ENCODE results near the gene MAT2A. TPM values are rescaled to one million over a fixed set of nuclear protein-coding genes. Genes with fewer than 3 reads are reported as not detected.

The MAT2A gene
- total RNA-seq, 1 experiment from 2014 or later, result 57.6 TPM

DNA sequence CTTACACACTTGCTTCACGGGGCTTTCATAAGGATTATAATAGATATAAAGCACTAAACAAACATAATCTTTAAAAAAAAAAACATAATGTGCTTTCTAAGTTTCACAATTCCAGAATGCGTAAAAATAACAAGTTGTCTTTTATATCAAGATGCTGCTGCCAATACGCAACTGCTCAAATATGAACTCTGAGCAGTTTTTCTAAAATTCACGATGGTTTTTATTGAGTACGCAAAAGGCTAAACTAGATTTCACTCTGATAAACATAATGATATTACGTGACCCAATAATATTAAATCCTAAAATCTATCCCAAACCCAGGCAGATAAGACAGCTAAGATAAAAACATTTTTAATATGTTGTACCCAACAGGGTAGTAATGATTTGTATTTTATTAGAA lies 24.6 kb upstream of the MAT2A start:
- no peak overlapping the region for H3K4me3 ChIP-seq (ENCODE audit: insufficient read depth, low read depth, low read length)
- H3K27me3 ChIP-seq (ENCODE audit: control insufficient read depth, insufficient read depth, low read length), result no peaks in the 10 kb centered on the region
- H3K36me3 ChIP-seq (replicated peaks; ENCODE audit: control insufficient read depth, insufficient read depth, low read length), result no peaks in the 10 kb centered on the region
- no peak for DNase-seq

DNA sequence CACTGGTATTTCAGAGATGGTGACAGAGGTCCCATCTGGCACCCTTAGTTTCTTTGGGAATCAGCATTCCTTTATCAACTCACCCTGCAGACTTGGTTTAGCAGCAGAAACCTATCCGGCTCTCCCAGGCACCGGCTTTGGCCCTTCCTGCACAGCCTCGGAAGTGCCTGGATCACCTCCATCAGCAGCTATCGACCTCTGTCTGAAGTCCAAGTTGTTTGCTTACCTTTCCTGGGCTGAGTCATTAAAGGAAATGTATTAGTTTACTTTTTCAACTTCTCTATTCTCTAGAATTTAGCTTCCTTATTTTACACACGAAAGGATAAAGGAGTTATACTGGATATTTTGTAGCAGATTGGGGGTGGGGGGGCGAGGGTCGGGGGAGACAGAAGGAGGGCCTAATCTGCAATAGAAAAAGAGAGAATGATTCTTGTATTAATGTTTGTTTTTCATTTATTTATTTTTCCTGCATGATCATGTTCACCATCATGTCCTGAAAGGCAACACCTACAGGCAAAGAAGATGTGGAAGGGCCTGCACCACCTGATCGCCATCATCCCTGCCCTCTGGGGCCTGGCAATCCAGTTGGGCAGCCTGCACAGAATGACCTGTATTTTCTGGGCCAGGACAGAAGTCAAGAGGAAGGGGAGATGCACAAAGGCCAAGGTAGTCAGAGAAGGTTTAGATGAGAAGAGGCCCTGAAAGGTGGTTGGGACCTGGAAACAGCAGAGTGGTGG lies 22.1 kb upstream of the MAT2A start:
- Histone ChIP-seq H3K4me3 (ENCODE audit: insufficient read depth, low read depth, low read length) (no peak overlapping the region), H3K27me3 (ENCODE audit: control insufficient read depth, insufficient read depth, low read length) (no peaks in the 10 kb centered on the region), H3K36me3 (replicated peaks; ENCODE audit: control insufficient read depth, insufficient read depth, low read length) (no peaks in the 10 kb centered on the region)
- no peak for DNase-seq

DNA sequence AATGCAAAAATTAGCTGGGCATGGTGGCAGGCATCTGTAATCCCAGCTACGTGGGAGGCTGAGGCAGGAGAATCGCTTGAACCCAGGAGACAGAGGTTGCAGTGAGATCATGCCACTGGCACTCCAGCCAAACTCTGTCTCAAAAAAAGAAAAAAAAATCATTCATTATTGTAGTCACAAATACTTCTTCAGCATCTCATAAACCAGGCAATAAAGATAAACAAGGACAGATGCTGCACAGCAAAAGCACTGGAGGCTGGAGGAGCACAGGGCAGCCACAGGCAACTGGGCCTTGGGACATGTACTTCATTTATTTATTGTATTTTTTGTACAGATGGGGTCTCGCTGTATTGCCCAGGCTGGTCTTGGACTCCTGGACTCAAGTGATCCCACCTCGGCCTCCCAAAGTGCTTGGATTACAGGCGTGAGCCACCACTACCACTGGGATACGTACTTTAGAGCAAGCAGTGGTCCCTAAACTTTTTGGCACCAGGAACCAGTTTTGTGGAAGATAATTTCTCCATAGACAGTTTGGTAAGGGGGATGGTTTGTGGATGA lies 16.8 kb upstream of the MAT2A start:
- Histone ChIP-seq H3K36me3 (replicated peaks; ENCODE audit: control insufficient read depth, insufficient read depth, low read length) (no peaks in the 10 kb centered on the region), H3K4me3 (ENCODE audit: insufficient read depth, low read depth, low read length) (no peak overlapping the region), H3K27me3 (ENCODE audit: control insufficient read depth, insufficient read depth, low read length) (no peaks in the 10 kb centered on the region)
- DNase-seq, result no peak

DNA sequence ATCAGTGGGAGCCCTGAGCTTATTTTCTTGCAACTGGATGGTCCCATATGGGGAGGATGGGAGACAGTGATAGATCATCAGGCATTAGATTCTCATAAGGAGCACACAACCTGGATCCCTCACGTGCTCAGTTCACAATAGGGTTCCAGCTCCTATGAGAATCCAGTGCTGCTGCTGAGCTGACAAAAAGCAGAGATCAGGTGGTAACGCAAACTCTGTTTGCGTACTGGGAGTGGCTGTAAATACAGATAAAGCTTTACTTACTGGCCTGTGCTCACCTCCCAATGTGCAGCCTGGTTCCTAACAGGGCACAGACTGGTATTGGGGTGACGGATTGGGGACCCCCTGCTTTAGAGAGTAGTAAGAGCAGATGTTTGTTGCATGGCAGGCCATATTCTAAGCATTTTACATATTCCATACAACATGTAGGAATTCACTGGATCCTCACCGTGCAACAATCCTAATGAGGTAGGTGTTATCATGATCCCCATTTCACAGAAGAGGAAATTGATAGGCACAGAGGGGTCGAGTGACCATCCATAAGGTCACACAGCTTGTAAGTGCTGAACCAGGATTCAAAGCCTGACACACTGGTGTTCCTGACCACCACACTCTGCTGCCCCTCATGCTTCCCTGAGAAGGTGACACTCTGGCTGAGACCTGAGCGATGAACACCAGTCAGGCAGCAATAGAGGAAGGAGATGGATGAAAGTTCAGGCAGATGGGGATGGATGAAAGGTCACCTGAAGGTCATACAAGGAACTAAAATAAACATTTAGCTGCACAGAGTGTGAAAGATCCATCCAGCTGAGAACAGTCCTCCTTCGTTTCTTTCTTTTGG lies 15.7 kb upstream of the MAT2A start:
- DNase-seq, result no peak
- no peaks in the 10 kb centered on the region for H3K36me3 ChIP-seq (replicated peaks; ENCODE audit: control insufficient read depth, insufficient read depth, low read length)
- no peak overlapping the region for H3K4me3 ChIP-seq (ENCODE audit: insufficient read depth, low read depth, low read length)
- no peaks in the 10 kb centered on the region for H3K27me3 ChIP-seq (ENCODE audit: control insufficient read depth, insufficient read depth, low read length)

DNA sequence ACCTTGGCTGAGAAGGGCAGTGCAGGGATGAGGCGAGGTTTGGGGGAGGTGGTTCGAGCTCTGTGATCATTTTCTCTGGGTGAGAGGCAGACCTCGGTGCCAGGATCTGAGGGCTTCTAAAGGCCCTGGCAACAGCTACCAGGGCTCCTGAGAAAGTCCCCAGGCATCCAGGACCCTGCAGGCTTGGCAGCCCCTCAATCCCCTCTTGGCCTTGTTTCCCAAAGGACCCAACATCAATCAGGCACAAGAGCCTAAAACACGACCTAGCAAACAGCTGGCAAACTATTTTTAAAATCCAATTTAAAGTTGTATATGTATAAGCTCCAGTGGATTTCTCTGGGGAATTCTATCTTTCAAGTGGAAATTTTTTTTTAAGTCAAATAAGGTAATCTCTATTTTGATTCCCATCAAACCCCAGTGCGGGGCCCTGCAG lies 15.0 kb upstream of the MAT2A start:
- DNase-seq, result no peak
- Histone ChIP-seq H3K4me3 (ENCODE audit: insufficient read depth, low read depth, low read length) (no peak overlapping the region), H3K27me3 (ENCODE audit: control insufficient read depth, insufficient read depth, low read length) (no peaks in the 10 kb centered on the region), H3K36me3 (replicated peaks; ENCODE audit: control insufficient read depth, insufficient read depth, low read length) (no peaks in the 10 kb centered on the region)

DNA sequence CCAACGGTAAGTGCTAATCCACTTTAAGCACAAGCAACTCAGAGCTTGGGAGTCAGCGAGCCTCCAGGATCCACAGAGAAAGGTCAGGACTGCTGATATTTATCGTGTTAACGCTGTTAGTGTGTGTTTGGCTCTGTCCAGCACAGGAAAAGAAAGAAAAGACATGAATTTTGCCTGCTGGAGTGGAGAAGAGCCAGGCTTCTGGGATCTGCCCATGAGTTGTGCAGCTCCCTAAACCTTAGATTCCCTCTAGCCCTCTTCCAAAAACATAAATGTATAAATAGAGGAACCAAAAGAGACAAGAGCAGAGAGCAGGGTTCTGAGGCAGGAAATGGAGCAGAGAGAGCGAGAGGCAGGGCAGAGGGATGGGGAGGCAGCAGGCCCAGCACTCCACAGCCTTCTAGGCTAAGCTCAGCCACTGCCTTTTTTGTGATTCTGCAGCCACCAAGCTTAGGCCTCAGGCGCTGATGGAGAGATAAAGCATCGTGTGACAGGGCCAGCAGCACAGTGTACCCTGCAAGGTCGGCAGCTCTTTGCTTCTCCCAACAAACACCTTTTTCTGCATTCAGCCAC lies 14.5 kb upstream of the MAT2A start:
- Histone ChIP-seq H3K27me3 (ENCODE audit: control insufficient read depth, insufficient read depth, low read length) (no peaks in the 10 kb centered on the region), H3K36me3 (replicated peaks; ENCODE audit: control insufficient read depth, insufficient read depth, low read length) (no peaks in the 10 kb centered on the region), H3K4me3 (ENCODE audit: insufficient read depth, low read depth, low read length) (no peak overlapping the region)
- no peak for DNase-seq

DNA sequence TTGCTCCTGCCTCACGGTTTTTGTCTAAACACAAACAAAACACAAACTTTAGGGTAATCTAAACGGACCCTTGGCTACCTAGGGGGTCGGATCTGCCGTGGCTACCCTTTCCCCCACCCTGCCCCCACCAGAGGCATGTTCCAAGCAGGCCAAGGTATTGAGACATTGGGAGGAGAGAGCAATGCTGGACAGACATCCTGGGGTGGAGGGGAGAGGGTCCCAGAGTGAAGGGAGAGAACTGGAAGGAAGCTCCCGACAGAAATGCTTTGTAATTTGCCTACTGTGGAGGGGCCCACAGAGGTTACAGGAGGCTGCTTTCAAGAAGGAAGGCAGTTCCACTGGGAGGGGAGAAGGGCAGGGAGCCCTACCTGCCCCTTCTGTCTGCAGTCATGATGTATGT lies 13.9 kb upstream of the MAT2A start:
- DNase-seq, result no peak
- Histone ChIP-seq H3K27me3 (ENCODE audit: control insufficient read depth, insufficient read depth, low read length) (no peaks in the 10 kb centered on the region), H3K4me3 (ENCODE audit: insufficient read depth, low read depth, low read length) (no peak overlapping the region), H3K36me3 (replicated peaks; ENCODE audit: control insufficient read depth, insufficient read depth, low read length) (no peaks in the 10 kb centered on the region)

DNA sequence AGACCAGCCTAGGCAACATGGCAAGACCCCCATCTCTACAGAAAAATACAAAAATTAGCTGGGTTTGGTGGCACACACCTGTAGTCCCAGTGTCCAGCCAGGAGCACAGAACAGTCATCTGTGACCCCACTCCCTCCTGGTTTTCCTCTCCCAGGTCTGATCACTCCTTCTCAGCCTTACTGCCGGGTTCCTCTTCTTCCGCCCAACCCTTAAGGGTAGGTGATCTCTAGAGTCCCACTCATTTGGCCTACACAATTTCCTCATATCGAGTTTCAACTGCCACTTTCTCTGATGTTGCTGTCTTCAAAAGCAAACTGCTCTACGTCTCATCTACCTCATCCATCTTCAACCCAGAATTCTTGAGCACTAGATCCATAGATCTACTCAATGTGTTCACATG lies 13.4 kb upstream of the MAT2A start:
- Histone ChIP-seq H3K4me3 (ENCODE audit: insufficient read depth, low read depth, low read length) (no peak overlapping the region), H3K27me3 (ENCODE audit: control insufficient read depth, insufficient read depth, low read length) (no peaks in the 10 kb centered on the region), H3K36me3 (replicated peaks; ENCODE audit: control insufficient read depth, insufficient read depth, low read length) (no peaks in the 10 kb centered on the region)
- DNase-seq, result no peak

DNA sequence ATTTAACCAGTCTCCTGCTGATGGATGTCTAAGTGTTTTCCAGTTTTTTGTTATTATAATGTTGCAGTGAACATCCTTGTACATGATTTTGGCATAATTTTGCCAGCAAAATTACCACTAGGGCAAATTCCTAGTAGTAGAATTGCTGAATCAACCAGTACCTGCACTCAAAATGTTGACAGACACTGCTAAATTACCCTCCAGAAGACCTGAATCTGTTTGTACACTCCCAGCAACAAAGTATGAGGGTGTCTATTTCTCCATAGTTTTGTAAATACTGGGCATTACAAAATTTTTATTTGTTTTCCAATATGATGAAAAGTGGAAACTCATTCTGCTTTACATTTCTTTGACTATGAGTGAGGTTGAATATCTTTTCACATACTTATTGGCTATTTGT lies 11.2 kb upstream of the MAT2A start:
- Histone ChIP-seq H3K36me3 (replicated peaks; ENCODE audit: control insufficient read depth, insufficient read depth, low read length) (no peaks in the 10 kb centered on the region), H3K4me3 (ENCODE audit: insufficient read depth, low read depth, low read length) (no peak overlapping the region), H3K27me3 (ENCODE audit: control insufficient read depth, insufficient read depth, low read length) (no peaks in the 10 kb centered on the region)
- DNase-seq, result no peak

DNA sequence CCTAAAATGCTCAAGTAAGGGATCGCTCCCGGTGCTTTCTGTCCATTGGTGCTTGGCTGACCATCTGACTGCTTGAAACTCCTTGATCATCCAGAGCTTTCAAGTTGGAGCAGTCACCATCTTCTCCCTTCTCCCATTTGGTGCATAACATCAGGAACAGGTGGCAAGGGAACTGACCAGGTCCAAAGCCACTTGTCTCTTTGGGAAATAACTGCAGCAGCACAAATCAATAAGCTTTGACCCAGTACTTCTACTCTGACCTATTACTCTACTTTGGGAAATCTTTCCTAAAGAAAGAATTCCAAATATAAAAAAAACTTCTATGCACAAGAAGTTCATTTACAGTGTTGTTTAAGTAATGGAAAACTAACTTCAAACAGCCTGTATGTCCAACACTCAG lies 10.6 kb upstream of the MAT2A start:
- Histone ChIP-seq H3K27me3 (ENCODE audit: control insufficient read depth, insufficient read depth, low read length) (no peaks in the 10 kb centered on the region), H3K36me3 (replicated peaks; ENCODE audit: control insufficient read depth, insufficient read depth, low read length) (no peaks in the 10 kb centered on the region), H3K4me3 (ENCODE audit: insufficient read depth, low read depth, low read length) (no peak overlapping the region)
- no peak for DNase-seq

DNA sequence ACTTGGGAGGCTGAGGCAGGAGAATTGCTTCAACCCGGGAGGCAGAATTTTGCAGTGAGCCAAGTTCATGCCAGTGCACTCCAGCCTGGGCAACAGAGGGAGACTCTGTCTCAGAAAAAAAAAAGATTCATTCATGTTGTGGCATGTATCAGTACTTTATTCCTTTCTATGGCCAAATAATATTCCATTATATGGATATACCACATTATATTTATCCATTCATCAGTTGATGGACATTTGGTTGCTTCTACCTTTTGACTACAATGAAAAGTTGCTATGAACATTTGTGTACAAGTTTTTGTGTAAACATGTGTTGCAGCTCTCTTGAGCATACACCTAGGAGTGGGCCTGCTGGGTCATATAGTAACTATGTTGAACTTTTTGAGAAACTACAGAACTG lies 9.2 kb upstream of the MAT2A start:
- H3K4me3 ChIP-seq (ENCODE audit: insufficient read depth, low read depth, low read length), result no peak overlapping the region
- DNase-seq, result no peak
- no peaks in the 10 kb centered on the region for H3K36me3 ChIP-seq (replicated peaks; ENCODE audit: control insufficient read depth, insufficient read depth, low read length)
- H3K27me3 ChIP-seq (ENCODE audit: control insufficient read depth, insufficient read depth, low read length), result no peaks in the 10 kb centered on the region

DNA sequence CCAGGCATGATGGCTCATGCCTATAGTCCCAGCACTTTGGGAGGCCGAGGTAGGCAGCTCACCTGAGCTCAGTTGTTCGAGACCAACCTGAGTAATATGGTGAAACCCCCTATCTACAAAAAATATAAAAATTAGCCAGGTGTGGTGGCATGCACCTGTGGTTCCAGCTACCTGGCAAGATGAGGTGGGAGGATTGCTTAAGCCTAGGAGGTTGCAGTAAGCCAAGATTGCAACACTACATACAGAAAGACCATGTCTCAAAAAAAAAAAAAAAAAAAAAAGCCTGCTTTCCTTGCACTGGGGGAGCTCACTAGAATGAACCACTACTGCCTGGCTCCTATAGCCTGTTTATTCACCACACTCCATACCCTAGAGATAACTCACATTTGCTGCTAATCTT lies 7.4 kb upstream of the MAT2A start:
- no peaks in the 10 kb centered on the region for H3K36me3 ChIP-seq (replicated peaks; ENCODE audit: control insufficient read depth, insufficient read depth, low read length)
- DNase-seq, result no peak
- no peaks in the 10 kb centered on the region for H3K27me3 ChIP-seq (ENCODE audit: control insufficient read depth, insufficient read depth, low read length)
- H3K4me3 ChIP-seq (ENCODE audit: insufficient read depth, low read depth, low read length), result no peak overlapping the region

DNA sequence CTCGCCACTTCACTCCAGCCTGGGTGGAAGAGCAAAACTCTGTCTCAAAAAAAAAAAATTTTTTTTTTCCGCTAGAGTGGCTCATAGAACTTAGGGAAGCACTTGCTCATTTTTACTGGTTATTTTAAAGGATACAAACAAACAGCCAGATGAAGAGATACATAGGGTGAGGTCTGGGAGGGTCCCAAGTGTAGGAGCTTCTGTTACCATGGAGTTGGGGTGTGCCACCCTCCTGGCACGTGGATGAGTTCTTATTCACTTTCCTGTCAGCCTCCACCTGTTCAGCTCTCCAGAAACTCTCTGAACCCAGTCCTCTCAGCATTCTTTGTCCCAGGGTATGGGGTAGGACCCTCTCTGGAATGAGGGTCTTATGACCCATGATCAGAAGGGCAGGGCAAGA lies 4.9 kb upstream of the MAT2A start:
- no peak overlapping the region for H3K4me3 ChIP-seq (ENCODE audit: insufficient read depth, low read depth, low read length)
- no peaks in the 10 kb centered on the region for H3K27me3 ChIP-seq (ENCODE audit: control insufficient read depth, insufficient read depth, low read length)
- H3K36me3 ChIP-seq (replicated peaks; ENCODE audit: control insufficient read depth, insufficient read depth, low read length), result no peaks in the 10 kb centered on the region
- DNase-seq, result no peak

DNA sequence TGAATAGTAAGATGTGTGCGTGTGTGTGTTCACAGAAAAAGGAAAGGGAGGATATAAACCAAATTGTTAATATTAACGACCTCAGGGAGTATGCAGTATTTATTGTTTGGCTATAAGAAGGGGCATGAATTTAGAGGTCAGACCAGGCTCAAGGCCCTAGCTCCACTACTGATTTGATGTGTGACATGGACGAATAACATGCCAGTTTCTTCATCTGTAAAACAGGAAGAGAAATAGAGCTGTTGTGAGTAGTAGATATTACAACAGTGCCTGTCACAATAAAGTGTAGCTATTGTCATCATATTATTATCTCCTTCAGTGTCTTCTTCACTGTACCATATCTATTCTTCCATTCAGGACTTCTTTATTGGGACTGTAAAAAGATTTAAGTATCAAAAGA lies 4.1 kb upstream of the MAT2A start:
- H3K36me3 ChIP-seq (replicated peaks; ENCODE audit: control insufficient read depth, insufficient read depth, low read length), result no peaks in the 10 kb centered on the region
- no peak for DNase-seq
- H3K27me3 ChIP-seq (ENCODE audit: control insufficient read depth, insufficient read depth, low read length), result no peaks in the 10 kb centered on the region
- H3K4me3 ChIP-seq (ENCODE audit: insufficient read depth, low read depth, low read length), result no peak overlapping the region

DNA sequence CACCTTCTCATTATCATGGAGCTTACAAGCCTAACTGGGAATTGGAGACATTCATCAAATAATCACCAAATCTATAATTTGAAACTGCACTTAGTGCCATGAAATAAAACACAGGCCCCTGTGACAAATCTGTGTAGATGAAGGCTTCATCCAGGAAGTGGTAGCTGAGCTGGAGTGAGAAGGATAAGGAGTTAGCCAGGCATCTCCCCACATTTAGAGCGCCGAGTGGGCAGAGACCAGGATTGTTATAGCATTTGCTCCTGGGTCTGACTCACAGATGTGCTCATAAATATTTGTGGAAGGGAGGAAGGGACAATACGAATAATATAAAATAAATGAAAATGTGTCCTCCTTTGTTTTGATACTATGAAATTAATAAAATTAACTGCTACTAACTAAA lies 2.5 kb upstream of the MAT2A start:
- Histone ChIP-seq H3K27me3 (ENCODE audit: control insufficient read depth, insufficient read depth, low read length) (no peaks in the 10 kb centered on the region), H3K36me3 (replicated peaks; ENCODE audit: control insufficient read depth, insufficient read depth, low read length) (peaks cover 7% of the 10 kb centered on the region), H3K4me3 (ENCODE audit: insufficient read depth, low read depth, low read length) (no peak overlapping the region)
- DNase-seq, result no peak

Measured in H7 (cell line).